NCI-H524 treated with DMSO at 0.1 percent for 48 hours (cell line): ENCODE results near the gene SLC2A13.

Experiments
- DNase-seq: peaks from one replicate; lab custom pipeline; 2025; lab: John Stamatoyannopoulos, UW

Gene SLC2A13

DNA sequence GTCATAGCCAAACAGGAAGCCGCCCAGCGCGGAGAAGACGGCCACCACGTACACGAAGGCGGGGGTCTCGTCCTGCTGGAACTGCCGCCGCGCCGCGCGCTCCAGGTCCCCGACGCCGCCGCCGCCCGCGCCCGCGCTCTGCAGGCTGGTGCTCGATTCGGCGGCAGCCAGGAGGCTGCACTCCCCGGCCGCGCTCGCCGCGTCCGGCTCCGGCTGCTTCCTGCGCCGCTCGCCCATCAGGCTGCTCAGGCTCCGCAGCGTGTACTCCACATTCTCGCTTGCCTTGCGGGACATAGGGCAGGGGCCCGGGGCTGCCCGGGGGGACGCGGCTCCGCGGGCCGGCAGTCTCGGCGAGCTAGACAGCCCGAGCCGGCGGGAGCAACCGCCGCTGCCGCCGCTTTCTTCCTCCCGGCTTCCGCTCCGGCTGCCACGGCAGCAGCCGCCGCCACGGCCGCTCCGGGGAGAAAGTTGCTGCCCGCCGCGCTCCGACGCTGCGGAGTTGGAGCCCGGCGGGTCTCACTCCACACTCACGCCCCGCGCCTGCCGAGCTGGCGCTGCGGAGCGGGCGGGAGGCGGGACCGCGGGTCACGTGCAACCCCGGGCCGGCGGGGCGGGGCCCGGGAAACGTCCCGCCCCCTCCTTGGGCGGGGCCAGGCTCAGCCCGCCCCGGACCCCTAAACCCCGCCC lies at the start of gene SLC2A13:
Gene SLC2A13 (minus strand): TSS at position 567 of the 687 bp plus-strand sequence. CDS start 273 bp downstream, at position 294.
- DNase-seq, result no peak

DNA sequence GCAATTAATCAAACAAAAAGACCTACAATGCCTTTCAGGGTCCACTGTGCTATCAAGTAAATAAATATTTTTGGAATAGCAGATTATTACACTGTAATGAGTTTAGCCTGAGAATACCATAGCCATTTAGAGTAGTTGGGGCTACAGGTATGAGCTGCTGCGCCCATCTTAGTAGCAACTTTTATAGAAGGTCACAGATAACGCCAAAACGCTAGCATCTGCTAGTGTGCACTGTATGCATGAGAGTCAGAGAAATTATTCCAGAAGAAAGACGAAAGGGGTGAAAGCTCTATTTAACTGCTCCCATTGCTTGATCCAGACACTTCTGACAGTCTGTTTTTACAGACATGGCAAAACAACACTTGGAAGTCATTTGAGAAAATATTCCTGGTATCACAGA lies 48.5 kb upstream of the SLC2A13 start:
- no peak for DNase-seq

DNA sequence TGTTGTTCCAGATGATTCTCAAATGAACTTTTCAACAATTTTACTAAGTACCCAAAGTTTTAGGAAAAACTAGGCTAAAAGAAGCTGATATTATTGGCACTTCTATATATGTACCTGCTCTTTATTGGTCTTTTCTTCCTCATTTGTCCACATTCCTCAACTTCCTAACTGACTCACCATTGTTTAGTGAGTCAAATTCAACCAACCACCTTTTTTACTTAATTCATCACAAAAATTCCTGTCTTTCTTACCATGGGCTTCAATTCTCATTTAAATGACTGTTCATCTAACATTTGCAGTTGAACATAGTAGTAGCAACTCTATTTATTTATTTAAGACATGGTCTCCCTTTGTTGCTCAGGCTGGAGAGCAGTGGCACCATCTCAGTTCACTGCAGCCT lies 47.6 kb upstream of the SLC2A13 start:
- no peak for DNase-seq

DNA sequence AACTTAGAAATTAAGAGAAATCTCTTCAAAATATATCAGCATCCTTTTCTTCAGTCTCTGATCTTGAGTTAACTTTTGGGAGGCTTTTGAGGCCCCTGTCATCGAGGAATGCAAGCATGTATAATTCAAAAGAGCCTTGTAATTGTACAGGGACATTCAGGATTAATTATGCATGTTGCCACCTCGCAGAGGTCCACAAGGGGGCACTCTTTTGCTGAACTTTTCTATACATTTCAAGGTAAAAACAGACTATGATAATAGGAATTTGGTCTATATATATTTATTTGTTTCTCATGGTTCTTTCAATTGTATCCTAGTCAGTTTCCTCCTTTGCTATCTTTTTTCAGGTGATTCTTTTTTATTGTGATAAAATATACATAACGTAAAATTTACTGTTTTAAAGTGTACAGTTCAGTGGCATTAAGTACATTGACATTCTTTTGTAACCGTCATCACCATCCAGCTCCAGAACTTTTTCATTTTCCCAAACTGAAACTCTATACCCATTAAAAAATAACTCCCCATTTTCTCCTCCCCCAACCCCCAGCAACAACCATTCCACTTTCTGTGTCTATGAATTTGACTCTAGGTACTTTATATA lies 47.0 kb upstream of the SLC2A13 start:
- DNase-seq, result no peak

DNA sequence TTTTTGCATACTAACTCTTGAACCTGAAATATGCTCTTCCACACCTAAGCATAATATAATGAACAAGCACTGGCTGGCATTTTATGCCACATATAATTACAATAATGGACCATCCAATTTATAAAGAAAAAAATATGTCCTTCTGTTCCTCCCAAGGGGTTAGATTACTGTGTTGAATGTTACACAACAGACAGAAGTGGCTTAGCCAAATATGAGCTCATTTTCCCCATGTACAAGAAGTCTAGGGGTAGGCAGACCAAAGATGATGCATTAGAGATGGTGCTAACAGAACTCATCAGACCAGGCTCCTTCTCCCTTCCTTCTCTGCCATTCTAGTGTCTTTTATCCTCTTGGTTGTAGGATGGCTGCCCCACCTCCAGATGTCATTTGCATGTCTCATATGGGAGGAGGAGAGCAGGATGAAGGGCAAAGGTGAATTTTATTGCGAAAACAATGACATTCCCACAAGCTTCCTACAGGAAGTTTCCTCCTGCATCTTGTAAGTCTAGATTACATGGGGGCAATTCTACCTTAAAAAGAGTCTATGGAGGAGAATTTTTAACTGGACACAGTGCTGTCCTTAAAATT lies 43.9 kb upstream of the SLC2A13 start:
- DNase-seq, result no peak

DNA sequence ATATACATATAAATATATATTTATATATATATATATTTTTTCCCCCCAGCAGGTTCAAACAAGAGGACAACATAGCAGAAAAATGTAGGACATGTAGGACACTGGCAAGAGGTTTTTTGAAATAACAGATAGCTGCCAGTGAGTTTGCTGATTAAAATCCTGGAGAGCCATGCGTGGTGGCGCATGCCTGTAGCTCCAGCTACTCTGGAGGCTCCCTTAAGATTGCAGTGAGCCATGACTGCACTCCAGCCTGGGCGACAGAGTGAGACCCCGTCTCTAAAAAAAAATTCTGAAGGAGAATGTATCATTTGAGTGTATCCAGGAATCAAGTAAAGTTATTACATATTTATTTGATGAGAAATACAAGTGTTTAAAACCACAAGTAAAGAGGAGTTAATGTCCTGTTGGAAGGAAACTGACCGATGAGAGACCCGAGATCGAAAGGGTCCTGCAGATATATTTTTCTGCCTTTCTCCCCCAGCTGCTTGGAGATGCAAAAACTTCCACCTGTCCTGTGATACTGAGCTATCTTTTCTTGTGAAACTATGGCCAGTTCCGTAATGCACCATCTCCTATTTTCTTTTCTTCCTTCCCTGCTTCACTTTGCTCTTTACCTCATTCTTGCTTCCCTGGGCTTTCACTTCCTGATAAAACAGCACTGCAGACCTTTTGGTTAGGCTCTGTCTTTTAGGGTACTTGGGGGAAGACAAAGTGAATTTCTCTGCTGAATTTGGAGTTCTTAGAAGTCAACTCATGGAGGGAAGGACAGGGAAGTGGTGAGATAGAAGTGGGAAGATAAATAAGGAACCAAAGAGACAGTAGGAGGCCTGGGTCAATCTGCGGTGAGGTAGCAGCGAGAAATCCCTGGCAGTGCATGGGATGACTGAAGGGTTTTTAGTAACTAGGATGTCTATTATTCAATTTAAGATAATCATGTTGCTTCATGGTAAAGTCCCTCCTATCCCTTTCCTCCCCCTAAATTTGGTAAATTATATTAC lies 41.2 kb upstream of the SLC2A13 start:
- DNase-seq, result no peak

DNA sequence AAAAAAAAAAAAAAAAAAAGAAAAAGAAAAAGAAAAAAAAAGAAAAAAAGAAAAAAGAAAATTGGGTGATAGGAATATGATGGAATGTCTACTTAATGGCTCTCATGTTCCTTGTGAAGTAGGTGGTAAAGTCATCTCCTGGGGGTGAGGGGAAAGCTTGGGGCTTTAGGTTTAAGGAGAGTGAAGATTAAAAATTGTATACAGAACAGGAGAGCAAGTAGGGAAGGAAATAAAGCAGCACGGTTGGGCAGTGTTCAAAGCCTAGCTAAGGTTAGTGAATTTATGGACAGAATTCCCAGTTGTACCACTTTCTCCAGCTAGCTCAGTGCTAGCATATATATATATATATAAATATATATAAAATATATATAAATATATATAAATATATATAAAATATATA lies 40.0 kb upstream of the SLC2A13 start:
- no peak for DNase-seq

DNA sequence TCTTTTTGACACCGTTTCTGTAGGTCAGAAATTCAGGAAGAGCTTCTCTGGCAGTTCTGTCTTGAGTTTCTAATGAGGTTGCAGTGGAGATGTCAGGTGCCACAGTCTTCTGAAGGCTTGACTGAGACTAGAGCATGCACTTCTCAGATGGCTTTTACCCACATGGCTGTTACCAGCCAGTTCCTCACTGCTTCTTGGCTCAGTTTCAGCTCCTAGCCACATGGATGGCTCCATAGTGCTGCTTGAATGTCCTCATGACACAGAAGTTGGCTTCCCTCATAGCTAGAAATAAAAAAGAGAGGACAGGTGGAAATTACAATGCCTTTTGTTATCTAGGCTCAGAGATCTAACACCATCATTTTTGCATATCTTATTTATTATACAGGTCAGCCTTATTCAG lies 38.1 kb upstream of the SLC2A13 start:
- DNase-seq, result no peak

DNA sequence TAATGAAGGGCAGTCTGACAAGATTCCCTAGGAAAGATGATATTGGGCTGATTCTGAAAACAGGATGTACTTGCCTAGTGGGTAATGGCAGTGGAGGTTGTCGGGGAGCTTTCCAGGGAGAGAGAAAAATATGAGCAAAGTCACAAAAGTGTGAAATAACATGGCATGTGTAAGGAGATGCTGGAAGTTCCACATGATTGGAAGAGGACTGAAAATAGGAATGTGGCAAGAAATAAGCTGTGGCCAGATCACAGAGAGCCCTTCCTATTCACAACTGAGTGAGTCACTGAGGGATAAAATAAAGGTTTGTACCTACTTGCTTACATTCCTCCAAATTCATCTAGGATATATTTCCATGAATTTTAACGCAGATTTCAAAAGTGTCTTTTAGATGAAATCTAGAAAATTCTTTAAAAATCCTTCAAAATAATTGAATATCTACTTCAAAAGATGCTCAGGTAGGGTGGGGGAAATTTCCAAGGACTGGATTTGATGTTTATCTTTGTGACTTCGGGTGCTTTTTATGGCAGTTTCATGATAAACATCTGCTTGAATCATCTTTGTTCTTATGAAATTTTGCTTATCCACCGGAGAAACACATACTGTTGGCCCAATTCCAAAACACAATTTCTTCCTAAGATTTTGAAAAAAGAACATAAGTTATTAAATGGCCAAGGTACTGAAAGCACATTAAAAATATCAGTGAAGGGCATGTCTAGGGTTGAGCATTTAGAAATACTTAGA lies 36.3 kb upstream of the SLC2A13 start:
- no peak for DNase-seq

DNA sequence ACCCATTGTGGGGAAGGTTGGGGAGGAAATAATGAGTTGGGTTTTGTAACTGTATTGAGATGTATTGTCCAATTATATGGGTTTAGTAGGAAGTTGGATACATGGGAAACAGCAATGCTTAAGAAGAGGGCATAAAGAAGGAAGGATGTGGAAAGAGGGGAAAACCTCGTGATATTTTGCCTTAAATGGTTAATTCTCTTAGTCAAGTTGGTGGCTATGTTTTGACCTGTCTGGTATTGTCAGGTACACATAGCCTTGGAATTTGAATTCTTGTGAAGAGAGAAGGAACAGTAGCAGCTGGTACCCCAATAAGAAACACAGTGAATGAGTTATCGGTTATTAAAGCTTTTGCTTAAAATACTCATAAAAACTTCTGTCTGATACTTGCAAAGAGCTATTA lies 32.6 kb upstream of the SLC2A13 start:
- DNase-seq, result no peak

DNA sequence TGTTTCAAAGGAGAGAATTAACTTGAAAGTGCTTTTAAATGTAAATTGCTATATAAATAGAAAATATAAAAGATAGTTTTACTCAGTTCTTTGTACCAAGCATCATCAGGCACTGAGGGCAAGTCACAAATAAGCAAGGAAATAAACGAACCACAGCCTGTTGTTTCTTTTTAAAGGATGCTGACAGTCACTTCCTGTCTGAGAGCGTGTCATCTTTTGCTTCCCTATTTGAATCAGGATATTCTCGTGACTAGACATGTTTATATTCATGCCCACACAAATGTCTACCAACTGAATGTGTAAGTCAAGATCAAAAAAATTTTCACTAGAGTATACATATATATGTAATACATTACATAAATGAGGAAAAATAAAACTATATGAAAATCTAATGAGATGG lies 31.4 kb upstream of the SLC2A13 start:
- DNase-seq, result no peak

DNA sequence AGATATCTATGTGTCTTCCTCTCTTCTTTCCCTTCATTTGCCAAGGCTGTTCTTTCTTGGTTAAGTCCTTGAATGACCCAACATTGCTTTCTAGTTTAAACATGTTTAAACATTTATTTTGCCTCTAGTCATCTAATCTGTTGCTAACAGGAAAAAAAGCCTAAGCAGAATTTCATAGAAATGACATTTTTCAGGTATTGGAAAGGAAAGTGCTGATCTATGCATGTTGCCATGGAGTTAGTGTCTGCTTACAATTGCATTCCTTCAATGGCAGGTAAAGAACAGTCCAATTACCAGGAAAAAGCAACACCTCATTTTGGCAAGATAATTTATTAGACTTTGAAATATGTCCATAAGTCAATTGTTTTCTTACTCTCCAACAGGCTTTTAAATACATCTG lies 21.5 kb upstream of the SLC2A13 start:
- no peak for DNase-seq

DNA sequence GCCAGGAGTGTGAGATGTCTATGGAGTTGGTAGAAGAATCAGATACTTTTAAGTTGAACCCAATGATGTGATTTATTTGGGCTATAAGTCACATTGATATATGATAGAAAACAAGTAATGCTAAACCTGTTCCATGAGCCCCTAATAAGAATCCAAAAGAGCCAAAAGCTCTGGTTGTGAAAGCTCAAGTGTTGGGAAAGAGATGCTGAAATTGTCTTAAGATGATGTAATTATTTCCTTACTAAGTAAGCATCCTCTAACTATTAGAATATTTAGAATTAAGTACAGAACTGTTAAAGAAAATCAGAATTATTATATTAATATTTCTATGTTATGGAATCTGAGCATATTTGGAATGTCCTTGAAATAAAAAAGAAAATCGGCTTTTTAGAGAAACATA lies 17.6 kb upstream of the SLC2A13 start:
- no peak for DNase-seq

DNA sequence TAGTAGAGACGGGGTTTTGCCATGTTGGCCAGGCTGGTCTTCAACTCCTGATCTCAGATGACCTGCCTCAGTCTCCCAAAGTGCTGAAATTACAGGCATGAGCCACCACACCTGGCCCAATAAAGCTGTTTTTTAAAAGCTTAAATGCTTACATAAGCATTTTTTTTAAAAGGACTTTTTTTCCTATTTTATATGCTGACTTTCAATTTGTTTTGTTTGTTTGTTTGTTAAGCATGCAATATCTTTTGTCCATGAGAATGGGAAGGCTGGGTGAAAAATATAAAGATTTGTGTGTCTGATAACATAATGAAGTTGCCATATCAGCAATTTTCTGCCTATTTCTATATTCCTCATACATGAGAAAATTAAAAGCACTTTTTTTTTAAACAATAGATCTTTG lies 17.0 kb upstream of the SLC2A13 start:
- DNase-seq, result no peak

DNA sequence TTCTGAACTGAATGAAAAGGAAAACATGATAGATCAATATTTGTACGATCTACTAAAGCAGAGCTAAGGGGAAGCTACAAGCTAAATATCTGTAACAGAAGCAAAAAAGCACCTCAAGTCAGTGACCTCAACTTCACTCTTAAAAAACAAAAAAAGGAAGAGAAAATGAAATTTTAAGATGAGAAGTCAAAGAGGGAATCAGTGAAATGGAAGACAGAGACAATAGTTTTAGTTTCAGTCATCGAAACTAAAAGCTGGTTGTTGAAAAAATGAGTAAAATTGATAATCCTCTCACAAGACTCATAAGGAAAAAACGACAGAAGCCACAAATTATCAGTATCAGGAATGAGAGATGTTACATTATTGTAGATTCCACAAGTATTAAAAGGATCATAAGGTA lies 11.9 kb upstream of the SLC2A13 start:
- no peak for DNase-seq

DNA sequence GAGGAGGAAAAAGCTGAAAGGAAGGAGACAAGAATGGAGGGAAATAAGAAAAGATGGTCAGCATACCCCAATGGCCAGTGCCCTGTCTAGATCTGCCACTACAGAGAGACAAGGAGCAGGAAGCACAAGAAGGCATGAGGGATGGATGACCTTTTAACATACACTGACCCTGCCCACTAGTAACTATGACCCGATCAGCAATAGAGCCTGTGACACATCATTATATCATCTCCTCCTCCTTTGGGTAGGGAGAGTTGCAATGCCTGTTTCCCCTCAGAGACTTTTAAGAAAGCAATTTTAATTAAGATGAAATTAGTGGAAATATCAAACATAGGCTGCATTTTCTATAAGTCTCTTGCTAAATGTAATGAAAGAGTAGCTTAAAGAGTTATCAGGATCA lies 4.7 kb upstream of the SLC2A13 start:
- DNase-seq, result no peak

DNA sequence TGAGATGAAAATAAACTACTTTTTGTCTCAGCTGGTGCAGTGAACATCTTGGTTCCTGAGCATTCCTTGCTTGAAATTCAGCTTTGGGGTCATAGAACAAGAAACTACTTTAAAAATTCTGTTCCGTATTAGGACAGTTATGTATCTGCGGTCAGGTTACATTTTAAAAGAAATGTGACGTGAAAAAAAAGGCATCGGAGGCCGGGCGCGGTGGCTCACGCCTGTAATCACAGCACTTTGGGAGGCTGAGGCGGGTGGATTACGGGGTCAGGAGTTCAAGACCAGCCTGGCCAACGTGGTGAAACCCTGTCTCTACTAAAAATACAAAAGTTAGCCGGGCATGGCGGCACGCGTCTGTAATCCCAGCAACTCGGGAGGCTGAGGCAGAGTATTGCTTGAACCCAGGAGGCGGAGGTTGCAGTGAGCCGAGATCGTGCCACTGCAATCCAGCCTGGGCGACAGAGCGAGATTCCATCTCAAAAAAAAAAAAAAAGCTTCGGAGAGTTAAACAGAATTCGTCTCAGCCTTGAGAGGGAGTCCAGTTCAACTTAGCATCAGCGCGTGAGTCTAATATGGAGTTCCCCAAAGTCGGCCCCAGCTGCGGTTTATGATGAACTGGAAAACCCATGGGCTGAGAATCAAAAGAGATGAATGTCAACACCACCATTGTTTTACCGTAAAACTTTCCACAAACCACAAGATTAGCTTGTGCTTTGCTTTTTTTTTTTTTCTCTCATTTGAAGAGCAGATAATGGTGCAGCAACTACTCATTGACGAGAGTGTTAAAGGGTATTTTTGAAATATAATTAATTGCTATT lies 2.1 kb upstream of the SLC2A13 start:
- no peak for DNase-seq

DNA sequence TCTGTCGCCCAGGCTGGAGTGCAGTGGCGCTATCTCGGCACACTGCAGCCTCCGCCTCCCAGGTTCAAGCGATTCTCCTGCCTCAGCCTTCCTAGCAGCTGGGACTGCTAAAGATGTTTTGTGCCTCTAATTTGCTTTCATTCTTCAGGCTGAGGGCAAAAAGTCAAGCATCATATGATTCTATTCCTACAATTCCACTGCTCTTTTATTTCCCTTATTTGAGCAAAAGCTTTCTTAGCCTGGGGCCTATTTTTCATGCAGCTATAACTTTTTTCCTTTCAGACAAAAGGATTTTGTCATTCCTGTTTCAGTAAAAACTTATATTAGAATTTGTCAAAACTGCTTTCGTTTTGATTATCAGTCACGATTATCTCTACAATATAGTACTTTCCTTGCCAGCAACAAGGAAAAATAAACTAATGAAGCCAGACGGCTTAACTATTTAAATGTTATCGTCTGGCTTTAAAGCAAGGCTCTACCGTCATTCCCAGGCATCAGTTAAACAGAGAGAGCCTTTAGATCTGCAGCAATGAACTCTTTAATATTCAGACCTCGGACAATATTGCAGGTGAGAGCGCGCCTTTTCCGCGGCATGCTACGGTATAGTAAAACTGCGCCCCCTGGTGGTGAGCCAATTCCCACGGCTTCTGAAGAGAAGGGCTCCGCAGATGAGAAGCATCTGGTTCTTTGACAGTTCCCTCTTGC lies 1.4 kb upstream of the SLC2A13 start:
- DNase-seq, result peak; percentile 60

DNA sequence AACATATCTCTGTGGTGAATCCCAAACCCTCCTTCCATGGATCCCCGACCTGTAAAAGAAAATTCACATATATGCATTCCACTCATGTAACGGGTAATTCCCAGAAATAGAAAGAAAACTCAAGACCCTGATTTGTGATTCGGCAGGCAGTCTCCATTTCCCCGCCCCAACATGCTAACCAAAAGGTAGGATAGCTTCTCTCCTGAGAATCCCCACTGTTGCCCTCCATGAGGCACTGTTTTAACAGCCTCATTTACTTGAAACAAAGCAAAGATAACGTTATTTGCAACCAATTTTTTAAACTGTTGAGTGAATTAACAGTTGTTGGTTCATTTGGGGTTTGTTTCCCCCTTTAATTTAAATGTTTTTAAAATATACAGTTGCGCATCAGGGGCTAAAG lies 774 bp upstream of the SLC2A13 start:
- no peak for DNase-seq

DNA sequence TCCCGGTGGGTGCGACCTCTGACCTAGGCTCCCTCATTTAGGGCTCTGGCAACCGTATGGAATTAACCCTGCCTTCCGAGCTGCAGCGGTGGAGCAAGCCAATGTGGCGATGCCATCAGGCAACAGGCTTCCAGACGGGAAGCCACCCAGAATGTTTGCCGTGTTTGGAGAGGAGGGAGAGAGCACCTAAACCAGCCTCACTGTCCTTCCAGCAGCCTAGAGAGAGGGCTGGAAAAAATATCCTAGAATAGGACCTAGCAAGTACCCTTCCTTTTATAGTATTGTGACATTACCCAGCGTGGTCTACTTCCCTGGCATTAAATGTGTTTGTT lies 287 bp upstream of the SLC2A13 start:
- DNase-seq, result no peak

DNA sequence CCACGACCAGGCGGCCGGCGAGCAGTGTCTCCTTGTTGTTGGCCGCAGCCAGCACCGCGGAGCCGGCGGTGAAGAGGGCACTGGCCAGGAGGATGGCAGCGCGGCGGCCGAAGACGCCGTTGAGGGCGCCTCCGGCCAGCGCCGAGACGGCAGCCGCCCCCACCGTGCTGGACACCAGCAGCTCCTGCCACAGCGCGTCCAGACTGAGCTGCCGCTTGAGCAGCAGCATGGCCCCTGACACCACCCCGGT lies 691 bp downstream of the SLC2A13 start:
- DNase-seq, result no peak
